ENCODE data around the gene SPNS1.

Gene SPNS1

GRCh38 chr16:28984619-28985135 is 10.1 kb downstream of the SPNS1 start, which contains the start of gene LAT:
Gene LAT (plus strand): TSS chr16:28985052. CDS start chr16:28985418, 366 bp downstream.
- TF ChIP-seq CTCF (IDR thresholded peaks at IDR 0.05; ENCODE audit: low read depth, low read length): no peak
- DNase-seq (ENCODE audit: extremely low read depth, low read depth): no peak

GRCh38 chr16:28985211-28986041 is 10.8 kb downstream of the SPNS1 start:
- TF ChIP-seq CTCF (IDR thresholded peaks at IDR 0.05; ENCODE audit: low read depth, low read length): no peak
- no peak for DNase-seq (ENCODE audit: extremely low read depth, low read depth)

- no peak for DNase-seq (ENCODE audit: extremely low read depth, low read depth)
- no peak for TF ChIP-seq CTCF (IDR thresholded peaks at IDR 0.05; ENCODE audit: low read depth, low read length)
Observed at GRCh38 chr16:28986046-28986445, 11.5 kb downstream of the SPNS1 start.

GRCh38 chr16:28986492-28986891 is 11.9 kb downstream of the SPNS1 start:
- no peak for TF ChIP-seq CTCF (IDR thresholded peaks at IDR 0.05; ENCODE audit: low read depth, low read length)
- no peak for DNase-seq (ENCODE audit: extremely low read depth, low read depth)

GRCh38 chr16:28987170-28987853 is 12.7 kb downstream of the SPNS1 start:
- no peak for TF ChIP-seq CTCF (IDR thresholded peaks at IDR 0.05; ENCODE audit: low read depth, low read length)
- DNase-seq (ENCODE audit: extremely low read depth, low read depth): no peak

GRCh38 chr16:28989363-28989762 is 14.8 kb downstream of the SPNS1 start:
- DNase-seq (ENCODE audit: extremely low read depth, low read depth): no peak
- TF ChIP-seq CTCF (IDR thresholded peaks at IDR 0.05; ENCODE audit: low read depth, low read length): no peak
